CD1c-positive myeloid dendritic cell (primary cell): ENCODE data around the gene CLEC9A.

Experiments used
- DNase-seq: peaks from one replicate; pipeline ENCODE4 v3.0.0-alpha.2; 2016; ENCODE audit errors: extremely low spot score

The CLEC9A gene

GRCh38 chr12:10110256-10110844, 79.9 kb downstream of the CLEC9A start:
- no peak for DNase-seq

DNA sequence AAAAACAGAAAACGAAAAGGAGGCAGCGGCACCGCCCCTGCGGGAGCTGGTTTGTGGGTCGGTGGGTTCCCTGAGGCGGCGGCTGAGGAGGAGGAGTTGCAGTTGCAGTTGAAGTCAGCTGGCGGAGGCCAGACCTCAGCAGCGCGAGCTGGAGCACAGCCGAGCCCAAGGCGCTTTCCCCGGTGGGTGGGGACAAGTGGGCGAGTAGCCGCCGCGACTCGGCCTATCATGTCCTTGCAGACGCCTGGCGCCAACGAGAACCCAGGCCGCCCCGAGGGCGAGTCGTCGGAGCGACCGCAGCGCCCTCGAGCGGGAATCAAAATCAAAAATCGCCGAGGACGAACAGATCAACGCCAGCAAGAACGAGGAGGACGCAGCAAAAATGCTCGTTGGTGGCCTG, 81.0 kb downstream of the CLEC9A start:
- DNase-seq: no peak

- no peak for DNase-seq
Observed at GRCh38 chr12:10113075-10113474, 82.6 kb downstream of the CLEC9A start.

DNA sequence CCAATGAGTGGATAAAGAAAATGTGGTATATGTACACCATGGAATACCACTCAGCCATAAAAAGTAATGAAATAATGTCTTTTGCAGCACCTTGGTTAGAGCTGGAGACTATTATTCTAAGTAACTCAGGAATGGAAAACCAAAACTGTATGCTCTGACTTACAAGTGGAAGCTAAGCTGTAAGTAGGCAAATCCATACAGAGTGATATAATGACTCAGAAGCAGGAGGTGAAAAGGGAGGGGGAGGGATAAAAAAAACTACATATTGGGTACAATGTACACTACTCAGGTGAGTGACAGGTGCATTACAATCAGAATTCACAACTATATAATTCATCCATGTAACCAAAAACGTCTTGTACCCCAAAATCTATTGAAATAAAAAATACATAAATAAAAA, 83.4 kb downstream of the CLEC9A start:
- no peak for DNase-seq

GRCh38 chr12:10115311-10115710, 84.8 kb downstream of the CLEC9A start:
- no peak for DNase-seq
